Gastrocnemius medialis (tissue), 4 donors: ENCODE results near the gene MANF. TPM values are rescaled to one million over a fixed set of nuclear protein-coding genes. Genes with fewer than 3 reads are reported as not detected.
"Not testable (repeated sequence)": the region's sequence is repeated elsewhere in the genome, so short reads cannot be mapped to it uniquely, and the experiment has no call there.

Source experiments
- ATAC-seq, 2 donors: fragments of 150-250 bp; one replicate each; pipeline ENCODE4 v1.9.1; 2016
- DNase-seq, 2 donors: peaks; one replicate each; pipeline ENCODE4 v3.0.0-alpha.2; 2019
- H3K27ac ChIP-seq, 4 donors: fragments of 200-600 bp; sonication (generic); 1 replicate in 1 of 4; 2 replicates in 3 of 4; pipeline ENCODE4 v1.5.1; 2016 to 2018; ENCODE audit warnings: mild to moderate bottlenecking in 2 of 4, moderate library complexity in 1 of 4
- H3K27me3 ChIP-seq, 3 donors: fragments of 200-600 bp; sonication (generic) in 2 of 3; 1 replicate in 1 of 3; 2 replicates in 2 of 3; pipeline versions ENCODE4 v1.5.1 to v1.6.0; 2016 to 2019; ENCODE audit warnings: mild to moderate bottlenecking in 1 of 3, moderate library complexity in 1 of 3
- H3K36me3 ChIP-seq, 2 donors: fragments of 200-600 bp; sonication (generic) in 1 of 2; one replicate each; pipeline ENCODE4 v1.5.1; 2017 to 2018
- H3K4me1 ChIP-seq, 2 donors: fragments of 200-600 bp; sonication (generic) in 1 of 2; one replicate each; pipeline ENCODE4 v1.5.1; 2016 to 2017; ENCODE audit warnings: mild to moderate bottlenecking in 2 of 2
- H3K4me3 ChIP-seq, 4 donors: fragments of 200-600 bp; sonication (generic) in 3 of 4; 1 replicate in 1 of 4; 2 replicates in 3 of 4; pipeline ENCODE4 v1.5.1; 2016 to 2019; ENCODE audit warnings: mild to moderate bottlenecking in 2 of 4
- H3K9me3 ChIP-seq, 3 donors: fragments of 200-600 bp; sonication (generic) in 2 of 3; 1 replicate in 1 of 3; 2 replicates in 2 of 3; pipeline ENCODE4 v1.5.1; 2016 to 2019
- POLR2A ChIP-seq, 2 donors: fragments of 450-650 bp; IDR thresholded peaks; one replicate each; pipeline ENCODE4 v1.6.1; 2017; ENCODE audit warnings: antibody characterized with exemption in 2 of 2, mild to moderate bottlenecking in 2 of 2, moderate library complexity in 2 of 2
- in situ Hi-C, 4 donors: fragments of 200-750 bp; cut with MboI; loops; one replicate each; pipeline versions ENCODE4 v1.15.0 to v1.8.0; 2017; ENCODE audit warnings: low sequenced_read_pairs in 4 of 4
- intact Hi-C: fragments of 100-400 bp; cut with DNase I; formaldehyde crosslinking; loops from one replicate; pipeline ENCODE4 v1.15.1; 2023; ENCODE audit warnings: low total_unique reads
- total RNA-seq, 4 donors: library from RNA; depleted of rRNA; stranded (reverse); fragments of >200 nt; gene quantifications; one replicate each; pipeline versions ENCODE4 v1.1.0 to v1.2.3, GENCODE V29; 2016
- TF ChIP-seq, protein P1 (sequence below), 5 experiments: fragments of 450-650 bp in 3 of 5; fragments of 200-600 bp in 2 of 5; sonication (generic) in 2 of 5; IDR thresholded peaks in 4 of 5; conservative IDR thresholded peaks in 1 of 5; 1 replicate in 4 of 5; 2 replicates in 1 of 5; pipeline ENCODE4 v1.5.1; 2016 to 2019; ENCODE audit warnings: antibody characterized with exemption in 5 of 5, mild to moderate bottlenecking in 3 of 5, moderate library complexity in 3 of 5

MANF gene
- total RNA-seq, 4 donors from 2014 or later, result 4.4 to 19.7 (median 11.5) TPM

DNA sequence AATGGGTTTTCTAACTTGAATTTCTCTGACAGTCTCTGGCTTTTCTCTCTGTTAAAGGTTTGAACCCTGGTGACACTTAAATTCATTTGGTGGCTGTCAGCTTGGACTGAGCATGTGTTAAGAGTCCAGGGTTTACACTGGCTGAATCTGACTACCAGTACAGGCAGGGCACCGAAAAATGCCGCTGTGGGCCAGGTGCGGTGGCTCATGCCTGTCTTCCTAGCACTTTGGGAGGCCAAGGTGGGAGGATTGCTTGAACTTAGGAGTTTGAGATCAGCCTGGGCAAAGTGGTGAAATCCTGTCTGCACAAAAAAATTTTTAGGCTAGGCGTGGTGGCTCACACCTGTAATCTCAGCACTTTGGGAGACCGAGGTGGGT is 1.8 kb downstream of the MANF start:
- Histone ChIP-seq H3K4me3 (no peak overlapping the region), H3K36me3 (peaks cover 0 to 21% of the 10 kb centered on the region in 2 donors), H3K27me3 (no peaks in the 10 kb centered on the region), H3K27ac (no peak overlapping the region), H3K9me3 (no peaks in the 10 kb centered on the region), H3K4me1 (peaks cover 34 to 36% of the 10 kb centered on the region in 2 donors)
- no peak for ATAC-seq
- no peak for DNase-seq
- in situ Hi-C loops (loop anchor here in 2 of 4 donors (10.0 to 25.0 kb wide), 4 partner anchors 108 to 775 kb away; partner anchors contain the start of genes CISH (in 1 of the 2), MAPKAPK3 (in 1 of the 2) and TEX264 (in 1 of the 2)), intact Hi-C loops (no loop called here)
- no peak for TF ChIP-seq POLR2A (IDR thresholded peaks at IDR 0.05)
- TF ChIP-seq, protein P1, sequence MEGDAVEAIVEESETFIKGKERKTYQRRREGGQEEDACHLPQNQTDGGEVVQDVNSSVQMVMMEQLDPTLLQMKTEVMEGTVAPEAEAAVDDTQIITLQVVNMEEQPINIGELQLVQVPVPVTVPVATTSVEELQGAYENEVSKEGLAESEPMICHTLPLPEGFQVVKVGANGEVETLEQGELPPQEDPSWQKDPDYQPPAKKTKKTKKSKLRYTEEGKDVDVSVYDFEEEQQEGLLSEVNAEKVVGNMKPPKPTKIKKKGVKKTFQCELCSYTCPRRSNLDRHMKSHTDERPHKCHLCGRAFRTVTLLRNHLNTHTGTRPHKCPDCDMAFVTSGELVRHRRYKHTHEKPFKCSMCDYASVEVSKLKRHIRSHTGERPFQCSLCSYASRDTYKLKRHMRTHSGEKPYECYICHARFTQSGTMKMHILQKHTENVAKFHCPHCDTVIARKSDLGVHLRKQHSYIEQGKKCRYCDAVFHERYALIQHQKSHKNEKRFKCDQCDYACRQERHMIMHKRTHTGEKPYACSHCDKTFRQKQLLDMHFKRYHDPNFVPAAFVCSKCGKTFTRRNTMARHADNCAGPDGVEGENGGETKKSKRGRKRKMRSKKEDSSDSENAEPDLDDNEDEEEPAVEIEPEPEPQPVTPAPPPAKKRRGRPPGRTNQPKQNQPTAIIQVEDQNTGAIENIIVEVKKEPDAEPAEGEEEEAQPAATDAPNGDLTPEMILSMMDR (IDR thresholded peaks at IDR 0.05 in 4 of 5, conservative IDR thresholded peaks at IDR 0.05 in 1 of 5), result no peak

DNA sequence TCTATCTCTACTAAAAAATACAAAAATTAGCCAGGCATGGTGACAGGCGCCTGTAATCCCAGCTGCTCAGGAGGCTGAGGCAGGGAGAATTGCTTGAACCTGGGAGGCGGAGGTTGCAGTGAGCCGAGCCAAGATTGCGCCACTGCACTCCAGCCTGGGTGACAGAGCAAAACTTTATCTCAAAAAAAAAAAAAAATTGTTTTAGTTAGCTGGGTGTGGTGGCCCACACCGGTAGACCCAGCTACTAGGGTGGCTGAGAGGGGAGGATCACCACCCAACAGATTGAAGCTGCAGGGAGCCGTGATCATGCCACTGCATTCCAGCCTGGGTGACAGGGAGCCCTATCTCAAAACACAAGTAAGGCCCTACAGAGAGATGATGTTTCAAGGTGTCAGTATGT is 2.2 kb downstream of the MANF start:
- ATAC-seq, DNase-seq, H3K27ac ChIP-seq, H3K4me3 ChIP-seq, H3K27me3 ChIP-seq, intact Hi-C loops, H3K9me3 ChIP-seq: not testable (repeated sequence)
- H3K36me3 ChIP-seq, result peaks cover 0 to 22% of the 10 kb centered on the region in 2 donors
- peaks cover 39 to 40% of the 10 kb centered on the region in 2 donors for H3K4me1 ChIP-seq
- in situ Hi-C loops, result loop anchor here in 2 of 4 donors (10.0 to 25.0 kb wide), 4 partner anchors 108 to 775 kb away; partner anchors contain the start of genes CISH (in 1 of the 2), MAPKAPK3 (in 1 of the 2) and TEX264 (in 1 of the 2)

DNA sequence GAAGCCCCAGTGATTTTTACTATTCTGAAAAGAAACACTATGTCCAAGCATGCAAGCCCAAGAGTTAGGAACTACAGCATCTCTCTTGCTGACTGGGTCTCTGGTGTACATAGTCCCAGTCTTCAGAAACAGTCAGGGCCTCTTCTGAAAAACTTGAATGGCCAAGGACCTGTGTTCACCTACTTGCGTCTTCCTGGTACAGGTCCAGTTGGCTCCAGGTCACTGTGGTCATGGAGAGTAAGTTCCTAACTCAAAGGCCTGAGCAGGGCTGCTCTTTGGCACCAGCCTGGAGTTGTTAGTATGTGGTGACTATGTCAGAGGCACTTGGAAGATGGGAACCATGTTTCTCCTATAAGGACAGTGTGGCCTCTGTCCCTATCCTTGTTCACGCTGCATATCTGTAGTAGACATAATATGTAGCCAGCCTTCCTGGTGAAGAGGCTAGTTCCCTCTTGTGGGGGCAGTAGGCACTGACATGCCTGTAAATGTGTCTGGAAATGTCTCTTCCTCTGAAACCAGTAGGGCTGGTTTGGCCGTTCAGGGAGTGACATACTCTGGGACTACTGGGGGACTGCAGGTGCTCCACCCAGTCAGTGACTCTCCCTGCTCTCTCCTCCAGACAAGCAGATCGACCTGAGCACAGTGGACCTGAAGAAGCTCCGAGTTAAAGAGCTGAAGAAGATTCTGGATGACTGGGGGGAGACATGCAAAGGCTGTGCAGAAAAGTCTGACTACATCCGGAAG is 3.4 kb downstream of the MANF start:
- DNase-seq (no peak), ATAC-seq (no peak)
- TF ChIP-seq POLR2A (IDR thresholded peaks at IDR 0.05), result no peak
- TF ChIP-seq, protein P1 (IDR thresholded peaks at IDR 0.05 in 4 of 5, conservative IDR thresholded peaks at IDR 0.05 in 1 of 5), result no peak
- Histone ChIP-seq H3K4me1 (peaks cover 49 to 51% of the 10 kb centered on the region in 2 donors), H3K36me3 (peaks cover 0 to 34% of the 10 kb centered on the region in 2 donors), H3K4me3 (no peak overlapping the region), H3K9me3 (no peaks in the 10 kb centered on the region), H3K27ac (peak overlapping the region in 1 of 4 donors; percentile 3), H3K27me3 (no peaks in the 10 kb centered on the region)
- intact Hi-C loops, result no loop called here
- in situ Hi-C loops, result loop anchor here in 2 of 4 donors (10.0 to 25.0 kb wide), 4 partner anchors 106 to 776 kb away; partner anchors contain the start of genes CISH (in 1 of the 2), MAPKAPK3 (in 1 of the 2) and TEX264 (in 1 of the 2)

- in situ Hi-C loops, result loop anchor here in 3 of 4 donors (5.0 to 25.0 kb wide), 5 partner anchors 105 to 777 kb away; partner anchors contain the start of genes CISH (in 1 of the 3), MAPKAPK3 (in 1 of the 3) and TEX264 (in 1 of the 3)
- Histone ChIP-seq H3K27ac (peak overlapping the region; percentile 24 to 94 (median 76)), H3K4me1 (peaks cover 52 to 55% of the 10 kb centered on the region in 2 donors)
Measured at GRCh38 chr3:51389423-51390183, 4.5 kb downstream of the MANF start.

More at GRCh38 chr3:51389423-51390183, 4.5 kb downstream of the MANF start:
- H3K36me3 ChIP-seq, result peaks cover 0 to 45% of the 10 kb centered on the region in 2 donors
- H3K27me3 ChIP-seq, result no peaks in the 10 kb centered on the region
- TF ChIP-seq, protein P1 (IDR thresholded peaks at IDR 0.05 in 4 of 5, conservative IDR thresholded peaks at IDR 0.05 in 1 of 5), result peak; percentile 48 to 78 (median 63)
- no peak for TF ChIP-seq POLR2A (IDR thresholded peaks at IDR 0.05)
- no peak for ATAC-seq
- intact Hi-C loops, result loop anchor here (10.0 kb wide), 1 partner anchor 1035 kb away; the partner anchor contains the start of genes CYB561D2, NPRL2 and TMEM115
- H3K9me3 ChIP-seq, result no peaks in the 10 kb centered on the region
- DNase-seq, result peak in 1 of 2 donors; percentile 44
- no peak overlapping the region for H3K4me3 ChIP-seq
